Activated naive CD4-positive, alpha-beta T cell treated with anti-CD3 and anti-CD28 coated beads, Interleukin-2, amount 10 ng/mL, durations not matched to agents 7 days and 5 days (primary cell): ENCODE results near the gene DES.
"Not testable (repeated sequence)": the region's sequence is repeated elsewhere in the genome, so short reads cannot be mapped to it uniquely, and the experiment has no call there.

ENCODE experiments used
- CTCF ChIA-PET: fragments of 350-600 bp; sonication (Branson Sonifier 250); formaldehyde crosslinking; loops from one replicate; lab custom pipeline; 2021; ENCODE audit warnings: antibody characterized with exemption; lab: Charles Lee
- DNase-seq: peaks from one replicate; pipeline ENCODE4 v3.0.0-alpha.2; 2020
- H3K27ac Mint-ChIP-seq: one replicate; pipeline ENCODE4 v1.8.0; 2021; ENCODE audit warnings: mild to moderate bottlenecking, moderate library complexity, mixed read lengths
- H3K27me3 Mint-ChIP-seq: one replicate; pipeline ENCODE4 v1.8.0; 2021; ENCODE audit warnings: mild to moderate bottlenecking, mixed read lengths
- H3K36me3 Mint-ChIP-seq: one replicate; pipeline ENCODE4 v1.8.0; 2021; ENCODE audit warnings: mixed read lengths
- H3K4me1 Mint-ChIP-seq: one replicate; pipeline ENCODE4 v1.8.0; 2021; ENCODE audit warnings: mixed read lengths
- H3K4me3 Mint-ChIP-seq: one replicate; pipeline ENCODE4 v1.8.0; 2021; ENCODE audit warnings: mild to moderate bottlenecking, moderate library complexity, mixed read lengths
- H3K9me3 Mint-ChIP-seq: one replicate; pipeline ENCODE4 v1.8.0; 2021; ENCODE audit warnings: mixed read lengths

The DES gene

DNA sequence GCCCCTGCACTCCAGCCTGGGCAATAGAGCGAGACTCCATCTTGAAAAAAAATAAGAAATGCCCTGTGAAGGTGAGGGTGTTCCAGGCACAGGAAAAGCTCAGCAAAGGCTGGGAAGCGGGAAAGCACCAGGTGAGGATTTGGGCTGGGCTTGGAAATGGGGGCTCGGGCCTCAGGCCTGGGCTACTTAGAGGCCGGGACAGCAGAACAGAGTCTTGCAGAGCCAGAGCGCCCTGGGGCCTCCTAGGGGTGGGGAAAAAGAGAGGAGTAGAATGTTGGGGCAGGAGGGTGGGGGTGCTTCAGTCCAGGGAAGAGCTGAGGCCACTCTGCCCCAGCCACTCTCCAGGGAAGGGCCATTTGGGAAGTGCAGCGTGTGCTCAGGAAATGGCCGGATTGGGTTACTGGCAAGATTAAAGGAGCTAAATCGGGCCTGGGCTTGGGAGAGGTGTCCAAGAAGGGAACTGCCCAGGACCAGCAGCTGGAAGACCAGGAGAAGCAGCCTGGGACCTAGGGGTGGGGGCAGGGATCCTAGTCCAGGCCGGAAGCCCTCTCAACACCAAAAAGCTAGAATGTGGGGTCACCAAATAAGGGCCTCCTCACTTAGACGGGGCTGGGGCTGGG, 13.8 kb upstream of the DES start:
- Mint-ChIP-seq H3K4me1 (no peaks in the 10 kb centered on the region), H3K27me3 (peaks cover 47% of the 10 kb centered on the region), H3K36me3 (no peaks in the 10 kb centered on the region), H3K27ac (no peak overlapping the region), H3K9me3 (no peaks in the 10 kb centered on the region), H3K4me3 (no peak overlapping the region)
- CTCF ChIA-PET: interaction anchor here (0.6 to 5.7 kb wide), 10 partner anchors 8 to 137 kb away, joined by 3 to 126 read pairs (median 6); no protein-coding TSS in a partner anchor
- DNase-seq: no peak

GRCh38 chr2:219404954-219405353, 13.2 kb upstream of the DES start:
- no peak overlapping the region for H3K27ac Mint-ChIP-seq
- no peaks in the 10 kb centered on the region for H3K36me3 Mint-ChIP-seq
- H3K9me3 Mint-ChIP-seq: no peaks in the 10 kb centered on the region
- no peak overlapping the region for H3K4me3 Mint-ChIP-seq
- CTCF ChIA-PET: interaction anchor here (0.6 to 5.7 kb wide), 7 partner anchors 8 to 136 kb away, joined by 3 to 126 read pairs (median 3); no protein-coding TSS in a partner anchor
- peaks cover 52% of the 10 kb centered on the region for H3K27me3 Mint-ChIP-seq
- no peak for DNase-seq
- H3K4me1 Mint-ChIP-seq: no peaks in the 10 kb centered on the region

GRCh38 chr2:219405451-219405850, 12.7 kb upstream of the DES start:
- Mint-ChIP-seq H3K4me3 (no peak overlapping the region), H3K9me3 (no peaks in the 10 kb centered on the region), H3K27me3 (peaks cover 57% of the 10 kb centered on the region), H3K27ac (no peak overlapping the region), H3K36me3 (no peaks in the 10 kb centered on the region), H3K4me1 (no peaks in the 10 kb centered on the region)
- CTCF ChIA-PET: interaction anchor here (1.0 to 5.7 kb wide), 3 partner anchors 13 to 123 kb away, joined by 3 to 126 read pairs (median 34); no protein-coding TSS in a partner anchor
- no peak for DNase-seq

- DNase-seq: no peak
- H3K27ac Mint-ChIP-seq: no peak overlapping the region
- H3K9me3 Mint-ChIP-seq: no peaks in the 10 kb centered on the region
- CTCF ChIA-PET: interaction anchor here (0.7 kb wide), 1 partner anchor 123 kb away, joined by 4 read pairs; no protein-coding TSS in a partner anchor
- no peak overlapping the region for H3K4me3 Mint-ChIP-seq
- H3K36me3 Mint-ChIP-seq: no peaks in the 10 kb centered on the region
- H3K4me1 Mint-ChIP-seq: no peaks in the 10 kb centered on the region
- H3K27me3 Mint-ChIP-seq: peaks cover 58% of the 10 kb centered on the region
These were observed 12.0 kb upstream of the DES start for GRCh38 chr2:219405958-219406860.

GRCh38 chr2:219406861-219407230, 11.3 kb upstream of the DES start:
- H3K27ac Mint-ChIP-seq: no peak overlapping the region
- H3K4me1 Mint-ChIP-seq: no peaks in the 10 kb centered on the region
- no peaks in the 10 kb centered on the region for H3K9me3 Mint-ChIP-seq
- no peak overlapping the region for H3K4me3 Mint-ChIP-seq
- DNase-seq: no peak
- H3K36me3 Mint-ChIP-seq: no peaks in the 10 kb centered on the region
- H3K27me3 Mint-ChIP-seq: peaks cover 57% of the 10 kb centered on the region
- CTCF ChIA-PET: no interaction called here

DNA sequence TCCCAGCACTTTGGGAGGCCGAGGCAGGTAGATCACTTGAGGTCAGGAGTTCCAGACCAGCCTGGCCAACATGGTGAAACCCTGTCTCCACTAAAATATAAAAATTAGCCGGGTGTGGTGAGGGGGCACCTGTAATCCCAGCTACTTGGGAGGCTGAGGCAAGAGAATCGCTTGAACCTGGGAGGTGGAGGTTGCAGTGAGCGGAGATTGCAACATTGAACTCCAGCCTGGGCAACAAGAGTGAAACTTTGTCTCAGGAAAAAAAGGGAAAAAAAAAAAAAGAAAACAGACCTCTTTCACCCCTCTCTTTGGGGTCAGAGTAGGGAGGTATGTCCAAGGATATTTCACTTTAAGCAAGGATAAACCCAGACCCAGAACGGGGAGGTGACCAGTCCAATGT, 10.8 kb upstream of the DES start:
- not testable (repeated sequence) for H3K4me3 Mint-ChIP-seq, DNase-seq, H3K27ac Mint-ChIP-seq, H3K9me3 Mint-ChIP-seq, H3K36me3 Mint-ChIP-seq, H3K4me1 Mint-ChIP-seq
- CTCF ChIA-PET: interaction anchor here (0.7 to 1.1 kb wide), 2 partner anchors 10 to 56 kb away, joined by 3 to 4 read pairs; no protein-coding TSS in a partner anchor
- peaks cover 62% of the 10 kb centered on the region for H3K27me3 Mint-ChIP-seq

- Mint-ChIP-seq H3K27ac (no peak overlapping the region), H3K4me1 (no peaks in the 10 kb centered on the region), H3K9me3 (peaks cover 2% of the 10 kb centered on the region), H3K36me3 (no peaks in the 10 kb centered on the region), H3K27me3 (peaks cover 58% of the 10 kb centered on the region), H3K4me3 (no peak overlapping the region)
- CTCF ChIA-PET: interaction anchor here (0.7 to 1.1 kb wide), 2 partner anchors 9 to 55 kb away, joined by 3 to 4 read pairs; no protein-coding TSS in a partner anchor
- no peak for DNase-seq
These were observed 10.0 kb upstream of the DES start for GRCh38 chr2:219408204-219408603.

DNA sequence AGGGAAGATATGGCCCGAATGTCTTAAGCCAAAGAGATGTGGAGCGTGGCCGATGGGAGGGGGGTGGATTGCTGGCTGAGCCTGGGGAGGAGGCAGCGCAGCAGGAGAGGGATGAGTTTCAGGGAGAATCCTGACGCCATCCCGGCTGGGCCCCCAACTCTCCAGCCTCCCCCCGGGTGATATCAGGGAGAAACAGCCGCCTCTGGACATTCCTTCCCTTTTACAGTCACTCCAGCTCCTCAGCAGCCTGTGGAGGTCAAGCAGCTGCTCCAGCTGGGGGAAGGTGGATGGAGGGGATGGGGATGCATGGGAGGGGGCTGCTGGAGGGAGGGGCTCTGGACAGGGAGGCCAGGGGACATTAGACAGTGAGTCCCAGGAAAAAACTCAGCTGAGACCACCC, 9.5 kb upstream of the DES start:
- DNase-seq: no peak
- CTCF ChIA-PET: interaction anchor here (0.9 kb wide), 1 partner anchor 25 kb away, joined by 3 read pairs; no protein-coding TSS in a partner anchor
- no peak overlapping the region for H3K4me3 Mint-ChIP-seq
- no peak overlapping the region for H3K27ac Mint-ChIP-seq
- H3K9me3 Mint-ChIP-seq: peaks cover 2% of the 10 kb centered on the region
- no peaks in the 10 kb centered on the region for H3K4me1 Mint-ChIP-seq
- no peaks in the 10 kb centered on the region for H3K36me3 Mint-ChIP-seq
- peaks cover 61% of the 10 kb centered on the region for H3K27me3 Mint-ChIP-seq

DNA sequence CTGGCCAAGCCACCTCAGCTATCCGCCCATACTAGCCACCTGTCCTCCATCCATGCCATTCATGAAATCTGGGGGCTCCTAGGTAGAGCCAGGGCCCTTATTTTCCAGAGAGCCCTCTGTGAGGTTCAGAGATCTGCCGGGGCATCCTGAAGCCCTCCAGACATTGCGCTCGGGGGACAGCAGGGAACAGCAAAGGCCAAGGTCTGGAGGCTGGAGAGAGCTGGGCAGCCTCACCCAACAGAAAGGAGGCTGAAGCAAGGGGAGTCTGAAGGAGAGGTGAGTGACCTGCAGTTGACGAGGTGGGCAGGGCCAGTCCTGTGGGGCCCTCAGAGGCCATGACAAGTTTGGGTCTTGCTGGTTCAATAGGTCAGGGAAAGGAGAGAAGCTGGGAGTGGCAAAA, 8.6 kb upstream of the DES start:
- Mint-ChIP-seq H3K27ac (no peak overlapping the region), H3K36me3 (no peaks in the 10 kb centered on the region), H3K27me3 (peaks cover 60% of the 10 kb centered on the region)

GRCh38 chr2:219410390-219410789, 7.8 kb upstream of the DES start:
- DNase-seq: no peak
- Mint-ChIP-seq H3K27ac (no peak overlapping the region), H3K4me3 (no peak overlapping the region), H3K36me3 (no peaks in the 10 kb centered on the region), H3K4me1 (no peaks in the 10 kb centered on the region), H3K9me3 (peaks cover 2% of the 10 kb centered on the region), H3K27me3 (peaks cover 58% of the 10 kb centered on the region)
- CTCF ChIA-PET: no interaction called here

More for the DNA sequence above, 8.6 kb upstream of the DES start:
- no peaks in the 10 kb centered on the region for H3K4me1 Mint-ChIP-seq
- H3K4me3 Mint-ChIP-seq: no peak overlapping the region
- H3K9me3 Mint-ChIP-seq: peaks cover 2% of the 10 kb centered on the region
- no peak for DNase-seq
- CTCF ChIA-PET: interaction anchor here (0.9 kb wide), 1 partner anchor 24 kb away, joined by 3 read pairs; no protein-coding TSS in a partner anchor

- H3K4me1 Mint-ChIP-seq: peaks cover 3% of the 10 kb centered on the region
- no peak for DNase-seq
- H3K9me3 Mint-ChIP-seq: peaks cover 2% of the 10 kb centered on the region
- peaks cover 75% of the 10 kb centered on the region for H3K27me3 Mint-ChIP-seq
- H3K36me3 Mint-ChIP-seq: no peaks in the 10 kb centered on the region
- CTCF ChIA-PET: interaction anchor here (0.8 kb wide), 1 partner anchor 26 kb away, joined by 3 read pairs; no protein-coding TSS in a partner anchor
- no peak overlapping the region for H3K27ac Mint-ChIP-seq
- H3K4me3 Mint-ChIP-seq: no peak overlapping the region
These were observed 3.3 kb upstream of the DES start for GRCh38 chr2:219414857-219415256.

- CTCF ChIA-PET: interaction anchor here (0.6 to 1.8 kb wide), 3 partner anchors 13 to 80 kb away, joined by 3 to 11 read pairs (median 3); a partner anchor contains a TSS
- H3K27ac Mint-ChIP-seq: no peak overlapping the region
- no peak for DNase-seq
- peaks cover 4% of the 10 kb centered on the region for H3K4me1 Mint-ChIP-seq
- H3K4me3 Mint-ChIP-seq: no peak overlapping the region
- peaks cover 77% of the 10 kb centered on the region for H3K27me3 Mint-ChIP-seq
- no peaks in the 10 kb centered on the region for H3K36me3 Mint-ChIP-seq
- peaks cover 2% of the 10 kb centered on the region for H3K9me3 Mint-ChIP-seq
These were observed 2.5 kb upstream of the DES start for GRCh38 chr2:219415580-219416234.

GRCh38 chr2:219416235-219416602, 2.0 kb upstream of the DES start:
- Mint-ChIP-seq H3K36me3 (no peaks in the 10 kb centered on the region), H3K4me3 (no peak overlapping the region), H3K9me3 (peaks cover 2% of the 10 kb centered on the region), H3K27ac (no peak overlapping the region), H3K27me3 (peaks cover 82% of the 10 kb centered on the region), H3K4me1 (peaks cover 4% of the 10 kb centered on the region)
- no peak for DNase-seq
- CTCF ChIA-PET: interaction anchor here (0.6 to 1.8 kb wide), 3 partner anchors 14 to 79 kb away, joined by 3 to 11 read pairs (median 3); a partner anchor contains a TSS

DNA sequence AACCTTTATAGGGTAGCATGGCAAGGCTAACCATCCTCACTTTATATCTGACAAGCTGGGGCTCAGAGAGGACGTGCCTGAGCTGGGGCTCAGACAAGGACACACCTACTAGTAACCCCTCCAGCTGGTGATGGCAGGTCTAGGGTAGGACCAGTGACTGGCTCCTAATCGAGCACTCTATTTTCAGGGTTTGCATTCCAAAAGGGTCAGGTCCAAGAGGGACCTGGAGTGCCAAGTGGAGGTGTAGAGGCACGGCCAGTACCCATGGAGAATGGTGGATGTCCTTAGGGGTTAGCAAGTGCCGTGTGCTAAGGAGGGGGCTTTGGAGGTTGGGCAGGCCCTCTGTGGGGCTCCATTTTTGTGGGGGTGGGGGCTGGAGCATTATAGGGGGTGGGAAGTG, 1.2 kb upstream of the DES start:
- Mint-ChIP-seq H3K27me3 (peaks cover 82% of the 10 kb centered on the region), H3K36me3 (no peaks in the 10 kb centered on the region), H3K9me3 (peaks cover 2% of the 10 kb centered on the region), H3K4me1 (peaks cover 4% of the 10 kb centered on the region), H3K27ac (no peak overlapping the region), H3K4me3 (no peak overlapping the region)
- no peak for DNase-seq
- CTCF ChIA-PET: interaction anchor here (0.8 to 1.8 kb wide), 3 partner anchors 9 to 79 kb away, joined by 3 to 11 read pairs (median 3); a partner anchor contains a TSS
